WTC11 (cell line): ENCODE data around the gene SSH2. TPM values are rescaled to one million over a fixed set of nuclear protein-coding genes. Genes with fewer than 3 reads are reported as not detected.

ENCODE experiments used
- ATAC-seq: fragments of 200-7000 bp; cut with Tn5 transposase; 2 replicates; pipeline ENCODE4 v1.10.0; 2021; ENCODE audit warnings: mild to moderate bottlenecking, moderate library complexity
- CTCF ChIA-PET: fragments of 300-600 bp; sonication (Branson Sonifier 250); formaldehyde crosslinking; loops from one replicate; lab custom pipeline; 2021; ENCODE audit warnings: antibody characterized with exemption; lab: Charles Lee
- POLR2A ChIA-PET: fragments of 350-600 bp; sonication (Branson Sonifier 250); formaldehyde crosslinking; loops from one replicate; lab custom pipeline; 2021; ENCODE audit warnings: antibody characterized with exemption; lab: Charles Lee
- DNase-seq: peaks from one replicate; pipeline ENCODE4 v3.0.0; 2021; ENCODE audit warnings: low spot score
- H3K27ac Mint-ChIP-seq: 2 replicates; pipeline ENCODE4 v1.8.0; 2021; ENCODE audit warnings: mixed read lengths
- H3K27me3 Mint-ChIP-seq: 2 replicates; pipeline ENCODE4 v1.8.0; 2021; ENCODE audit warnings: low read depth, mild to moderate bottlenecking, moderate library complexity, mixed read lengths
- H3K36me3 Mint-ChIP-seq: 2 replicates; pipeline ENCODE4 v1.8.0; 2021; ENCODE audit warnings: mixed read lengths
- H3K4me1 Mint-ChIP-seq: 2 replicates; pipeline ENCODE4 v1.8.0; 2022; ENCODE audit warnings: mixed read lengths
- H3K4me3 Mint-ChIP-seq: 2 replicates; pipeline ENCODE4 v1.8.0; 2021; ENCODE audit warnings: mild to moderate bottlenecking, moderate library complexity, mixed read lengths
- H3K9me3 Mint-ChIP-seq: 2 replicates; pipeline ENCODE4 v1.8.0; 2021; ENCODE audit warnings: mixed read lengths
- CREM ChIP-seq: sonication (generic); formaldehyde crosslinking; IDR thresholded peaks from 2 replicates; pipeline ENCODE4 v1.8.1; 2022; ENCODE audit warnings: mild to moderate bottlenecking, missing genetic modification reagents, moderate library complexity
- ELF4 ChIP-seq: sonication (generic); formaldehyde crosslinking; IDR thresholded peaks from 2 replicates; pipeline ENCODE4 v1.8.1; 2022; ENCODE audit warnings: low read depth, mild to moderate bottlenecking, moderate library complexity, missing genetic modification reagents
- IRF2 ChIP-seq: sonication (generic); formaldehyde crosslinking; IDR thresholded peaks from 2 replicates; pipeline ENCODE4 v1.8.0; 2022; ENCODE audit warnings: low read depth, missing genetic modification reagents, borderline replicate concordance
- JUN ChIP-seq: sonication (generic); formaldehyde crosslinking; IDR thresholded peaks from 2 replicates; pipeline ENCODE4 v1.8.0; 2023; ENCODE audit warnings: mild to moderate bottlenecking, missing genetic modification reagents
- NFE2L1 ChIP-seq: sonication (generic); formaldehyde crosslinking; IDR thresholded peaks from 2 replicates; pipeline ENCODE4 v1.8.1; 2023; ENCODE audit warnings: missing genetic modification reagents
- NR1H2 ChIP-seq: sonication (generic); formaldehyde crosslinking; IDR thresholded peaks from 2 replicates; pipeline ENCODE4 v1.9.0; 2021; ENCODE audit warnings: mild to moderate bottlenecking, moderate library complexity, missing genetic modification reagents
- PRRX2 ChIP-seq: fragments of 250-450 bp; sonication (Bioruptor Pico); IDR thresholded peaks from 2 replicates; pipeline ENCODE4 v1.8.0; 2021; ENCODE audit warnings: mild to moderate bottlenecking
- RELA ChIP-seq: sonication (generic); formaldehyde crosslinking; IDR thresholded peaks from 2 replicates; pipeline ENCODE4 v1.8.1; 2022; ENCODE audit warnings: missing genetic modification reagents, mild to moderate bottlenecking, borderline replicate concordance
- RORB ChIP-seq: fragments of 250-450 bp; sonication (Bioruptor Pico); IDR thresholded peaks from 2 replicates; pipeline ENCODE4 v1.9.0; 2021; ENCODE audit warnings: mild to moderate bottlenecking
- SMAD3 ChIP-seq: sonication (generic); formaldehyde crosslinking; IDR thresholded peaks from 2 replicates; pipeline ENCODE4 v1.8.0; 2022; ENCODE audit warnings: missing genetic modification reagents, mild to moderate bottlenecking, borderline replicate concordance
- ZNF121 ChIP-seq: sonication (generic); formaldehyde crosslinking; IDR thresholded peaks from 2 replicates; pipeline ENCODE4 v1.8.0; 2023; ENCODE audit warnings: missing genetic modification reagents
- ZNF532 ChIP-seq: fragments of 250-450 bp; sonication (Bioruptor Pico); IDR thresholded peaks from 2 replicates; pipeline ENCODE4 v1.9.0; 2021; ENCODE audit warnings: mild to moderate bottlenecking, borderline replicate concordance
- ZNF671 ChIP-seq: fragments of 250-450 bp; sonication (Bioruptor Pico); IDR thresholded peaks from 2 replicates; pipeline ENCODE4 v1.8.0; 2021; ENCODE audit warnings: mild to moderate bottlenecking
- ZSCAN18 ChIP-seq: fragments of 250-450 bp; sonication (Bioruptor Pico); IDR thresholded peaks from 2 replicates; pipeline ENCODE4 v2.1.2; 2022; ENCODE audit warnings: mild to moderate bottlenecking, moderate library complexity
- total RNA-seq: library from RNA; stranded (reverse); gene quantifications from 3 replicates; pipeline ENCODE4 v1.2.3, GENCODE V29; 2021
- TF ChIP-seq, protein P1 (sequence below): sonication (generic); formaldehyde crosslinking; IDR thresholded peaks from 2 replicates; pipeline ENCODE4 v1.8.1; 2022; ENCODE audit warnings: mild to moderate bottlenecking, missing genetic modification reagents, moderate library complexity, borderline replicate concordance
- TF ChIP-seq, protein P2 (sequence below): sonication (generic); formaldehyde crosslinking; IDR thresholded peaks from 2 replicates; pipeline ENCODE4 v1.8.1; 2023; ENCODE audit warnings: mild to moderate bottlenecking, moderate library complexity, missing genetic modification reagents
- TF ChIP-seq, protein P3 (sequence below): sonication (generic); formaldehyde crosslinking; IDR thresholded peaks from 2 replicates; pipeline ENCODE4 v1.8.1; 2022; ENCODE audit warnings: missing genetic modification reagents, borderline replicate concordance
- TF ChIP-seq, protein P4 (sequence below): sonication (generic); formaldehyde crosslinking; conservative IDR thresholded peaks from 2 replicates; pipeline ENCODE4 v1.8.1; 2023; ENCODE audit warnings: mild to moderate bottlenecking, low read depth, missing genetic modification reagents, moderate library complexity
- TF ChIP-seq, protein P5 (sequence below): sonication (generic); formaldehyde crosslinking; IDR thresholded peaks from 2 replicates; pipeline ENCODE4 v1.8.1; 2022; ENCODE audit warnings: mild to moderate bottlenecking, moderate library complexity, missing genetic modification reagents

SSH2 gene
- total RNA-seq, 1 experiment from 2014 or later = 14.3 TPM

DNA sequence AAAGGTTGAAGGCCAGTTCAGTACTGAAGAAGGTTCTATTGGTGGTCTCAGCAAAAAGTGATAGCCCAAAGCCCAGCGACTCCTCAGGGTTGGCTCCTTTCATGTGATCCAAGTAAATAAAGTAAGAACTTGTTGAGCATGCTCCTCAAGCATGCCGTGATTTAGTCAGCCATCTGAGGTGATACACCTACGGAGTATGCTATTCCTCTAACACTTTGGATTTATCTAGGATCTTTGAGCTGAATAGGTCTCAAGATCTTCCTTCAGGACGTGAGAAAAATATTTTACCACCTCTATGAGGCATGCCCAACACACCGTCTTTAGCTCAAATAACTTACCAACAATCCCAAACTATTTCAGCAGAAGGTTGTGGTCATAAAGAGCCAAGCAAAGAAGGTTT, 154.0 kb downstream of the SSH2 start (continued):
- TF ChIP-seq, protein P1, sequence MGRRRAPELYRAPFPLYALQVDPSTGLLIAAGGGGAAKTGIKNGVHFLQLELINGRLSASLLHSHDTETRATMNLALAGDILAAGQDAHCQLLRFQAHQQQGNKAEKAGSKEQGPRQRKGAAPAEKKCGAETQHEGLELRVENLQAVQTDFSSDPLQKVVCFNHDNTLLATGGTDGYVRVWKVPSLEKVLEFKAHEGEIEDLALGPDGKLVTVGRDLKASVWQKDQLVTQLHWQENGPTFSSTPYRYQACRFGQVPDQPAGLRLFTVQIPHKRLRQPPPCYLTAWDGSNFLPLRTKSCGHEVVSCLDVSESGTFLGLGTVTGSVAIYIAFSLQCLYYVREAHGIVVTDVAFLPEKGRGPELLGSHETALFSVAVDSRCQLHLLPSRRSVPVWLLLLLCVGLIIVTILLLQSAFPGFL (CRISPR knock-in tag) = no peak
- no peak for TF ChIP-seq ZNF671 (CRISPR knock-in tag)
- TF ChIP-seq CREM = no peak
- no peak for TF ChIP-seq RELA (CRISPR knock-in tag)
- TF ChIP-seq, protein P2, sequence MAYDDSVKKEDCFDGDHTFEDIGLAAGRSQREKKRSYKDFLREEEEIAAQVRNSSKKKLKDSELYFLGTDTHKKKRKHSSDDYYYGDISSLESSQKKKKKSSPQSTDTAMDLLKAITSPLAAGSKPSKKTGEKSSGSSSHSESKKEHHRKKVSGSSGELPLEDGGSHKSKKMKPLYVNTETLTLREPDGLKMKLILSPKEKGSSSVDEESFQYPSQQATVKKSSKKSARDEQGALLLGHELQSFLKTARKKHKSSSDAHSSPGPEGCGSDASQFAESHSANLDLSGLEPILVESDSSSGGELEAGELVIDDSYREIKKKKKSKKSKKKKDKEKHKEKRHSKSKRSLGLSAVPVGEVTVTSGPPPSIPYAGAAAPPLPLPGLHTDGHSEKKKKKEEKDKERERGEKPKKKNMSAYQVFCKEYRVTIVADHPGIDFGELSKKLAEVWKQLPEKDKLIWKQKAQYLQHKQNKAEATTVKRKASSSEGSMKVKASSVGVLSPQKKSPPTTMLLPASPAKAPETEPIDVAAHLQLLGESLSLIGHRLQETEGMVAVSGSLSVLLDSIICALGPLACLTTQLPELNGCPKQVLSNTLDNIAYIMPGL (CRISPR knock-in tag) = no peak
- TF ChIP-seq ELF4 (CRISPR knock-in tag) = no peak

DNA sequence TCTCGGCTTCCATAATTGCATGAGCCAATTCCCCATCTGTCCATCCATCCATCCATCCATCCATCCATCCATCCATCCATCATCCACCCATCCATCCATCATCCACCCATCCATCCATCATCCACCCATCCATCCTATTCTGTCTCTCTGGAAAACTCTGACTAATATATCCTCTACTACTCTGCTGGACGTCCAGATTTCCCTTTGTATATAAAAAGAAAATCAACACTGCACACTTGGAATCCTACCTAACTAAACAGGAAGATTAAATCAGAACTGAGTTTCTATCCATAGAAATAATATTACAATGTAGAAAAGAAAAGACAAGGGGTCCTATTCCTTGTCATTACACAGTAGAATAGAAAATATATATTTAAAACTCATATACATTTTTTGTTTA, 157.0 kb downstream of the SSH2 start:
- Mint-ChIP-seq H3K36me3 (no peaks in the 10 kb centered on the region), H3K27ac (no peak overlapping the region), H3K4me3 (no peak overlapping the region), H3K4me1 (peaks cover 5% of the 10 kb centered on the region), H3K9me3 (no peaks in the 10 kb centered on the region)
- CTCF ChIA-PET = interaction anchor here (1.3 to 1.6 kb wide), 3 partner anchors 134 to 320 kb away, joined by 4 to 9 read pairs (median 7); partner anchors contain the start of gene SSH2
- DNase-seq (no peak), ATAC-seq (no peak)
- TF ChIP-seq, protein P3, sequence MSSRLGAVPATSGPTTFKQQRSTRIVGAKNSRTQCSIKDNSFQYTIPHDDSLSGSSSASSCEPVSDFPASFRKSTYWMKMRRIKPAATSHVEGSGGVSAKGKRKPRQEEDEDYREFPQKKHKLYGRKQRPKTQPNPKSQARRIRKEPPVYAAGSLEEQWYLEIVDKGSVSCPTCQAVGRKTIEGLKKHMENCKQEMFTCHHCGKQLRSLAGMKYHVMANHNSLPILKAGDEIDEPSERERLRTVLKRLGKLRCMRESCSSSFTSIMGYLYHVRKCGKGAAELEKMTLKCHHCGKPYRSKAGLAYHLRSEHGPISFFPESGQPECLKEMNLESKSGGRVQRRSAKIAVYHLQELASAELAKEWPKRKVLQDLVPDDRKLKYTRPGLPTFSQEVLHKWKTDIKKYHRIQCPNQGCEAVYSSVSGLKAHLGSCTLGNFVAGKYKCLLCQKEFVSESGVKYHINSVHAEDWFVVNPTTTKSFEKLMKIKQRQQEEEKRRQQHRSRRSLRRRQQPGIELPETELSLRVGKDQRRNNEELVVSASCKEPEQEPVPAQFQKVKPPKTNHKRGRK (CRISPR knock-in tag) = no peak
- no peak for TF ChIP-seq SMAD3
- TF ChIP-seq ZNF121 (CRISPR knock-in tag) = no peak
- TF ChIP-seq PRRX2 (CRISPR knock-in tag) = no peak
- TF ChIP-seq IRF2 (CRISPR knock-in tag) = no peak
- TF ChIP-seq, all 79 proteins: peak for 0
- no peaks in the 10 kb centered on the region for H3K27me3 Mint-ChIP-seq
- POLR2A ChIA-PET = no interaction called here

DNA sequence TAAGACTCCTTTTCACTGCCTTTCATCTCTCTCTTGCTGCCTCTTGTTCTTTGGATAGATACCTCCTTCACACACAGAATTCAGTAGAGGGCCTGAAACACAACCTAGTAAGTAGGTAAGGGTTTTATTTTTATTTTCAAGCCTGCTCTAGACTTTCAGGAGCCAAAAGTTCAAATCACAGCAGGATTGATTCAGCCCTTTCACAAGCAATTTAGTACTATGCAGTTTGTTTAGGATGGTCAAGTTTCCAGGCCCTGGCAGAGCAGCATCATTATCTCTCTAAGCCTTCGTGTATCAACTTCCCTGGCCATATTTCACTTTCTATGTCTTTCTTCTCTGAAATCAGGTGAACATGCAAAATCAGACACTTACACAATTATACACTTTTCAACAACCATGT, 158.5 kb downstream of the SSH2 start:
- Mint-ChIP-seq H3K4me3 (no peak overlapping the region), H3K27ac (no peak overlapping the region)
- POLR2A ChIA-PET = no interaction called here
- TF ChIP-seq NFE2L1 (CRISPR knock-in tag) = no peak
- TF ChIP-seq, protein P4, sequence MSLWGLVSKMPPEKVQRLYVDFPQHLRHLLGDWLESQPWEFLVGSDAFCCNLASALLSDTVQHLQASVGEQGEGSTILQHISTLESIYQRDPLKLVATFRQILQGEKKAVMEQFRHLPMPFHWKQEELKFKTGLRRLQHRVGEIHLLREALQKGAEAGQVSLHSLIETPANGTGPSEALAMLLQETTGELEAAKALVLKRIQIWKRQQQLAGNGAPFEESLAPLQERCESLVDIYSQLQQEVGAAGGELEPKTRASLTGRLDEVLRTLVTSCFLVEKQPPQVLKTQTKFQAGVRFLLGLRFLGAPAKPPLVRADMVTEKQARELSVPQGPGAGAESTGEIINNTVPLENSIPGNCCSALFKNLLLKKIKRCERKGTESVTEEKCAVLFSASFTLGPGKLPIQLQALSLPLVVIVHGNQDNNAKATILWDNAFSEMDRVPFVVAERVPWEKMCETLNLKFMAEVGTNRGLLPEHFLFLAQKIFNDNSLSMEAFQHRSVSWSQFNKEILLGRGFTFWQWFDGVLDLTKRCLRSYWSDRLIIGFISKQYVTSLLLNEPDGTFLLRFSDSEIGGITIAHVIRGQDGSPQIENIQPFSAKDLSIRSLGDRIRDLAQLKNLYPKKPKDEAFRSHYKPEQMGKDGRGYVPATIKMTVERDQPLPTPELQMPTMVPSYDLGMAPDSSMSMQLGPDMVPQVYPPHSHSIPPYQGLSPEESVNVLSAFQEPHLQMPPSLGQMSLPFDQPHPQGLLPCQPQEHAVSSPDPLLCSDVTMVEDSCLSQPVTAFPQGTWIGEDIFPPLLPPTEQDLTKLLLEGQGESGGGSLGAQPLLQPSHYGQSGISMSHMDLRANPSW (CRISPR knock-in tag) = no peak
- TF ChIP-seq ZSCAN18 (CRISPR knock-in tag) = no peak
- TF ChIP-seq NR1H2 (CRISPR knock-in tag) = no peak
- TF ChIP-seq RORB (CRISPR knock-in tag) = no peak
- TF ChIP-seq ZNF532 (CRISPR knock-in tag) = no peak
- TF ChIP-seq, protein P5, sequence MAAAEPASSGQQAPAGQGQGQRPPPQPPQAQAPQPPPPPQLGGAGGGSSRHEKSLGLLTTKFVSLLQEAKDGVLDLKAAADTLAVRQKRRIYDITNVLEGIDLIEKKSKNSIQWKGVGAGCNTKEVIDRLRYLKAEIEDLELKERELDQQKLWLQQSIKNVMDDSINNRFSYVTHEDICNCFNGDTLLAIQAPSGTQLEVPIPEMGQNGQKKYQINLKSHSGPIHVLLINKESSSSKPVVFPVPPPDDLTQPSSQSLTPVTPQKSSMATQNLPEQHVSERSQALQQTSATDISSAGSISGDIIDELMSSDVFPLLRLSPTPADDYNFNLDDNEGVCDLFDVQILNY (CRISPR knock-in tag) = no peak
- no peak for TF ChIP-seq JUN (CRISPR knock-in tag)

More for the DNA sequence above, 158.5 kb downstream of the SSH2 start:
- Mint-ChIP-seq H3K9me3 (no peaks in the 10 kb centered on the region), H3K36me3 (no peaks in the 10 kb centered on the region), H3K27me3 (no peaks in the 10 kb centered on the region), H3K4me1 (peaks cover 11% of the 10 kb centered on the region)
- CTCF ChIA-PET = interaction anchor here (0.7 to 1.6 kb wide), 3 partner anchors 133 to 263 kb away, joined by 4 to 9 read pairs (median 7); partner anchors contain the start of gene SSH2
- DNase-seq = no peak
- no peak for ATAC-seq
